ENCODE results near the gene CIDEB. TPM values are rescaled to one million over a fixed set of nuclear protein-coding genes. Genes with fewer than 3 reads are reported as not detected.

Gene CIDEB
- total and polyA plus RNA-seq, 2 of the 13 experiments (the other 11 are each of a cell fraction or from before 2014, with no cell fraction given) = 35.8 to 110 TPM

- H2AFZ ChIP-seq (ENCODE audit: low read length) = no peak overlapping the region
- H3K4me3 ChIP-seq (replicated peaks in 1 of 3; ENCODE audit: insufficient read depth in 1 of 3, low read depth in 2 of 3, low read length in 3 of 3) = no peak overlapping the region
- peaks cover 4% of the 10 kb centered on the region for H3K79me2 ChIP-seq (ENCODE audit: insufficient read depth, low read length)
- H3K27ac ChIP-seq (ENCODE audit: extremely low read length, insufficient read depth, low read length) = no peak overlapping the region
- BruUV-seq (replicated peaks) = no TSS peak
- H4K20me1 ChIP-seq (ENCODE audit: insufficient read depth, low read length) = no peaks in the 10 kb centered on the region
- ChIA-PET CTCF (ENCODE audit: low intra/inter-chr PET ratio, low total read pairs) (no interaction called here), POLR2A (interaction anchor here (1.0 to 16.5 kb wide), 7 partner anchors 11 to 123 kb away, joined by 3 to 435 read pairs (median 42); partner anchors contain the start of genes DHRS1, GMPR2, NEDD8 and NOP9)
- DNase-seq (ENCODE audit: low spot score) (no peak), FAIRE-seq (no peak), ATAC-seq (no peak)
- H3K9ac ChIP-seq (ENCODE audit: insufficient read depth, low read depth, low read length) = no peak overlapping the region
- H3K9me3 ChIP-seq (ENCODE audit: low read length) = no peaks in the 10 kb centered on the region
- TF ChIP-seq ZFP91 (CRISPR knock-in tag; IDR thresholded peaks at IDR 0.05; ENCODE audit: borderline replicate concordance) (no peak), SP4 (CRISPR knock-in tag; IDR thresholded peaks at IDR 0.05) (0 out of 2 replicates have a peak, but pooled peaks have one; percentile 49)
- WGBS (ENCODE audit: low lambda C conversion rate) = 95% methylated on average over 8 of the region's 8 CpGs
- intact Hi-C loops (cut with micrococcal nuclease; ENCODE audit: unreplicated experiment) (no loop called here), in situ Hi-C loops (cut with HindIII; ENCODE audit: extremely low pct_ligation_motif_present, low pct_unique_long_range_greater_than_20kb) (no loop called here)
- no peaks in the 10 kb centered on the region; a peak in 1 of 5 replicates for H3K27me3 ChIP-seq (ENCODE audit: control insufficient read depth in 1 of 2, insufficient read depth in 2 of 2, low read length in 2 of 2)
- no peak overlapping the region for H3K4me2 ChIP-seq (ENCODE audit: low read depth, low read length)
- H3K36me3 ChIP-seq (replicated peaks in 1 of 2; ENCODE audit: control insufficient read depth in 1 of 2, insufficient read depth in 2 of 2, low read length in 2 of 2) = peaks cover 19 to 38% of the 10 kb centered on the region in 2 experiments; a peak in 4 of 5 replicates
- peaks cover 22% of the 10 kb centered on the region for H3K4me1 ChIP-seq (ENCODE audit: insufficient read depth, low read length)
Measured at GRCh38 chr14:24269368-24269767, 38.4 kb downstream of the CIDEB start.

- intact Hi-C loops (cut with micrococcal nuclease; ENCODE audit: unreplicated experiment) = no loop called here
- Histone ChIP-seq H3K27me3 (ENCODE audit: control insufficient read depth in 1 of 2, insufficient read depth in 2 of 2, low read length in 2 of 2) (no peaks in the 10 kb centered on the region; a peak in 1 of 5 replicates), H4K20me1 (ENCODE audit: insufficient read depth, low read length) (no peaks in the 10 kb centered on the region), H3K4me1 (ENCODE audit: insufficient read depth, low read length) (peaks cover 22% of the 10 kb centered on the region), H3K27ac (ENCODE audit: extremely low read length, insufficient read depth, low read length) (no peak overlapping the region), H3K36me3 (replicated peaks in 1 of 2; ENCODE audit: control insufficient read depth in 1 of 2, insufficient read depth in 2 of 2, low read length in 2 of 2) (peaks cover 19 to 38% of the 10 kb centered on the region in 2 experiments; a peak in 4 of 5 replicates), H3K4me3 (replicated peaks in 1 of 3; ENCODE audit: insufficient read depth in 1 of 3, low read depth in 2 of 3, low read length in 3 of 3) (no peak overlapping the region), H2AFZ (ENCODE audit: low read length) (no peak overlapping the region), H3K4me2 (ENCODE audit: low read depth, low read length) (no peak overlapping the region), H3K9ac (ENCODE audit: insufficient read depth, low read depth, low read length) (no peak overlapping the region), H3K79me2 (ENCODE audit: insufficient read depth, low read length) (peaks cover 4% of the 10 kb centered on the region), H3K9me3 (ENCODE audit: low read length) (no peaks in the 10 kb centered on the region)
- in situ Hi-C loops (cut with HindIII; ENCODE audit: extremely low pct_ligation_motif_present, low pct_unique_long_range_greater_than_20kb) = no loop called here
- TF ChIP-seq NFKB2 (CRISPR knock-in tag; IDR thresholded peaks at IDR 0.05; ENCODE audit: borderline replicate concordance) (0 out of 2 replicates have a peak, but pooled peaks have one; percentile 6), PRPF4 (IDR thresholded peaks at IDR 0.05; ENCODE audit: low read depth, low read length, poor library complexity, severe bottlenecking) (no peak), POLR2G (IDR thresholded peaks at IDR 0.05; ENCODE audit: low read depth, low read length) (peak; percentile 26; the same call in 1 of the 2 replicates)
- POLR2A ChIA-PET = interaction anchor here (0.6 to 16.5 kb wide), 4 partner anchors 12 to 174 kb away, joined by 3 to 435 read pairs (median 148); partner anchors contain the start of genes TGM1 and TINF2
- no TSS peak for BruUV-seq (replicated peaks)
- CTCF ChIA-PET (ENCODE audit: low intra/inter-chr PET ratio, low total read pairs) = no interaction called here
- no peak for ATAC-seq
- FAIRE-seq = no peak
- no peak for DNase-seq (ENCODE audit: low spot score)
- 95% methylated on average over 9 of the region's 9 CpGs for WGBS (ENCODE audit: low lambda C conversion rate)
Measured at GRCh38 chr14:24268225-24268624, 39.6 kb downstream of the CIDEB start.

Data from HepG2 (cell line).